GM21723 (cell line): ENCODE data around the gene GCSAM.

Experiments used
- ATAC-seq: cut with Tn5 transposase; IDR thresholded peaks from one replicate; pipeline ENCODE4 v1.9.1; 2021; ENCODE audit warnings: mild to moderate bottlenecking, moderate library complexity; ENCODE audit not compliant: unreplicated experiment

GCSAM gene, protein sequence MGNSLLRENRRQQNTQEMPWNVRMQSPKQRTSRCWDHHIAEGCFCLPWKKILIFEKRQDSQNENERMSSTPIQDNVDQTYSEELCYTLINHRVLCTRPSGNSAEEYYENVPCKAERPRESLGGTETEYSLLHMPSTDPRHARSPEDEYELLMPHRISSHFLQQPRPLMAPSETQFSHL

GRCh38 chr3:112132975-112133448, at the start of gene GCSAM:
Gene GCSAM (minus strand): TSS chr3:112133248. CDS start chr3:112133120, 128 bp downstream.
- ATAC-seq, result peak; percentile 68

DNA sequence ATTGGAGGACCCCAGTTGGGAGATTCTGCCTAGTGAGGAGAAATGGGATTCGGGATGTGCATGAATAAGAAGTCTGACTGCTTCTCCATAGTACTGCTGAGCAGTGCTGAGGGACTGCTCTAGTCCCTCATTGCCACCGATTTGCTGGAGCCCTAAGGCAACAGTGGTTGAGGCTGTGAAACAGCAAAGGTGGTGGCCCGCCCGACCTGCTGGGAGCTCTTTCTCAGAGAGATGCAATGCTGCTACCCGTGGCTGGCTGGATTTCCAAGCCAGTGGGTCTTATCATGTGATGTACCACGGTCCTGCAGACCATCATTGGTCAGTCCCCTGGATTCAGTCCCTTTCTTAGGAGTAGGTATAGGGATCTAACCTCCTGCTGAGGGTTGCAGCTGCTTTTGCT, 42.6 kb upstream of the GCSAM start:
- no peak for ATAC-seq

GRCh38 chr3:112175037-112175436, 42.0 kb upstream of the GCSAM start:
- ATAC-seq, result no peak

GRCh38 chr3:112171144-112171543, 38.1 kb upstream of the GCSAM start:
- ATAC-seq, result no peak

GRCh38 chr3:112170046-112170445, 37.0 kb upstream of the GCSAM start:
- no peak for ATAC-seq

DNA sequence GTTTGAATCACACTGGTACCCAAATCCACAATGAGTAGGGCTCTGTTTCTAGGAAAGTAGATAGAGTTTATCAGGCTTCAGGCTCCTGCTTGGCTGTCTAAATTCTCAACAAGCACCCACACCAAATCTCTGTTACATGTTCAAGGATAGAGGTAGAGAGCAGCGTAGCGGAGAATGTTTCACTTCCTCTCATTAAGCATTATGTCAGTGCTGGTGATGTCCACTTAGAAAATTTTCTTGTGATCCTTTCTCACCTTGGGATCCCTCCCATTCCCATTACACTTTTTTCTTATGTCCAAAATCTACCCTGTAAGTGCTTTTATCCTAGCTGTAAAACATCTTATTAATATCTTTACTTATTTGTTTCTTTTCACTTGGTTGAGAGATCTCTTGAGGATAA, 34.7 kb upstream of the GCSAM start:
- peak; percentile 91 for ATAC-seq

- no peak for ATAC-seq
Observed at GRCh38 chr3:112149136-112149535, 16.1 kb upstream of the GCSAM start.

DNA sequence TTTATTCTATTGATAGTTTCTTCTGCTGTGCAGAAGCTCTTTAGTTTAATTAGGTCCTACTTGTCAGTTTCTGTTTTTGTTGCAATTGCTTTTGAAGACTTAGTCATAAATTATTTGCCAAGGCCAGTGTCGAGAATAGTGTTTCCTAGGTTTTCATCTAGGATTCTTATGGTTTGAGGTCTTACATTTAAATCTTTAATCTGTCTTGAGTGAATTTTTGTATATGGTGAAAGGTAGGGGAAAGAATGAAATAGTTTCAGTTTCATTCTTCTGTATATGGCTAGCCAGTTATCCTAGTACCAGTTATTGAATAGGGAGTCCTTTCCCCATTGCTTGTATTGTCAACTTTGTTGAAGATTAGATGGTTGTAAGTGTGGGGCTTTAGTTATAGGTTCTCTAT, 10.6 kb upstream of the GCSAM start:
- no peak for ATAC-seq

- no peak for ATAC-seq
Observed at GRCh38 chr3:112143251-112143650, 10.2 kb upstream of the GCSAM start.

- ATAC-seq, result no peak
Observed at GRCh38 chr3:112141293-112141692, 8.2 kb upstream of the GCSAM start.

DNA sequence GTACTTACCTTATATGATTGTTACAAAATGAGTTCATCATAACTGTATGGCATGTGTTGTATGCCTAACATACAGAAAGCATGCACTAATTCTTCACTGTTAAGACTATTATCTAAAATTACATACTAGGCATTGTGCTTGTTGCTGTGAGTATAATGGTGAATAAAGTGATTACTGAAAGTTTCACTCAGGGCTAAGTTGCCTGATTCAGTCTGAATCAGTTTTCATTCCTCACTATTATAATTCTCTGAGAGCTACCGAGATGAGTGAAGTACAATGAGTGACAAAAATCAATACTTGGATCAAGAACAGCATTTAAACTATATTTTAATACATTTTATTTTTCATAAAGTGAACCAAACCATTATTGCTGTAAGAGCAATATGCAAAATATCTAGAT, 7.5 kb upstream of the GCSAM start:
- no peak for ATAC-seq

DNA sequence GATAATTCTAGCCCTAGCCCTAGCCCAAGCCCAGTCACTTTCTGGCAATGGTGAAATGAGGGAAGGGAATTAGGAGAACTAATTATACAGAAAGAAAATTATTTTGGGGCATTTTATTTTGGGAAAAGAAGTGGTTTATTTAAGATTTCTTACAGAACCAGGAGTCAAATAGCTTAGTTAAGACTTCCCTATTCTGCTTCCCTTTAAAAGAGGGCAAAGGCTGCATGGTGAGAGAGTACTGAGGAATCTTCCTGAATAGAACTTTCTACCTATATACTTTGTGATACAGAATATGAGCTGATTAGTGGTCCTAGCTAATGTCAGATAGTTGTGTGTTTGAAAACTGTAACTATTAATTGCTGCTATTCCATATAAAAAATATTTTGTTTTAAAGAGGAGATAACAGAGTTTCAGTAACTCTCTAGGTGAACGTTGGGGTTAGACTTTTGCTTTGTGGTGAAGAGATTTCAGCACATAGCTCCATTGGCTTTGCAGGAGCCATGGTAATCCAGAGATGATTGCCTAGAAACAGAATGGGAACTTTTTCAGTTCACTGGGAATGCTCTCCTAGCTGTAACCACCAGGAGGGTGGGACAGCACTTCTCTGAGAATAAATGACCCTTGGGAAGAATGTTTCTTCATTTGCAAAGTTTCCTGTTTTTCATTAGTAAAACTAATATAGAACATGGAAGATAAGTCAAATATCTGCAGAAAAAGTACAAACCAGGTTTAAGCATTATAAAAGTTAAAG, 5.3 kb upstream of the GCSAM start:
- ATAC-seq, result no peak

DNA sequence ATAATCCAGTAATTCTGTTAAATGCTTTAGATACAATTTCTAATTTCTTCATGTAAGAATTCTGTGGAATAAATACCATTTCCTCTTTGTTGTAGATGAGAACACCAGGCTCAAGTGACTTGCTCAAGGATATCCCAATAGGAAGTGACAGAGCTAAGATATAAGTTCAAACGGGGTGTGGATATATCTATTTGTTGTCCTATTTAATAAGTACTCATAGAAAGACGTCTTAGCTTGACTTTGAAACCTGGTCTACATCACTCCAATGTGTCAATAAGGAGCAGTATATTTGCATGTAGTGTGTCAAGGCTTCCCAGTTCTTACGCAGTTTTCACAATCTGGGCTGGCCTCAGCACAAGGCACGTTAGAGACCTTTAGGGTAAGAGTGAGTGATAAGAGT, 4.7 kb upstream of the GCSAM start:
- ATAC-seq, result no peak

GRCh38 chr3:112136959-112137693, 4.1 kb upstream of the GCSAM start:
- peak; percentile 28 for ATAC-seq

DNA sequence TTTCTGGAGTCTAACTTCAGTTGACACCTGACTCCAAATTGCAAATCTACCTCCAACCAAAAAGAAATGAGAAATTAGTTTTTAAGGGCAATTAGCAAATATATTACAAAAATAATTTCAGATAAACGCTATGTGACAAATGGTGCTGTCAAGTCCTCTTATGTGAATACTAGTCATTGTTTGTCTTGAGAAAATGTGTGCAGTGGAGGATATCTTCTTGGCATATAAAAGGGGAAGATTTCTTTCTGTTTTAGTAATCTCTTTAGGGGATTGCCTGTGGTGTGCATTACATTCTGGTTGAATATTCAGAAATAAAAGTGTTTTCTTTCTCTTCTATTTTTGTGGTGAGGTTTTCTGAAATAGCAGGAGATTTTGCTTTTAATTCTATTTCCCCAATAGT, 3.0 kb upstream of the GCSAM start:
- ATAC-seq, result no peak

- ATAC-seq, result no peak
Observed at GRCh38 chr3:112134335-112135124, 1.5 kb upstream of the GCSAM start.

GRCh38 chr3:112133626-112134334, 732 bp upstream of the GCSAM start:
- ATAC-seq, result no peak

DNA sequence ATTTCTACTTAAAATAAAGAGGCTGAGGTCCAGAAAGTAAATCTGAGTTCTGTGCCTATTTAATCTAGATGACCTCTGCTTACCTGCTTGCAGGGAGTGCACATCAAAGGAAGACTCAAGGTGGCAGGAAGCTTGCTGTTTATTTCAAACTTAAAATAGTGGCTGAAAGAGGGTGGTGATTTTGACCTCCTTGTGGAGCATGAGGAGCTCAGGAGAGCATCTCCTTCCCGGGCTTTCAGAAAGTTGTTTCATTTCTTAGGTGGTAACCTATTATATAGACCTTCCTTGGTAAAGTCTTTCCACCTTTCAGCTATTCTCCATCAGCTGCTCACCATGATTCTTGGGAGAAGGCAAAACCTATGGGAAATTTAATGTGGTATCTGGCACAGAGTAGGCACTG, 494 bp downstream of the GCSAM start:
- ATAC-seq, result peak; percentile 0

GRCh38 chr3:112132088-112132487, 960 bp downstream of the GCSAM start:
- no peak for ATAC-seq

GRCh38 chr3:112131111-112131510, 1.9 kb downstream of the GCSAM start:
- no peak for ATAC-seq

- ATAC-seq, result no peak
Observed at GRCh38 chr3:112130638-112130993, 2.4 kb downstream of the GCSAM start.
